Spinal cord (tissue), 10 donors: ENCODE results near the gene DDX47. TPM values are rescaled to one million over a fixed set of nuclear protein-coding genes. Genes with fewer than 3 reads are reported as not detected.
A peak's percentile ranks its signal among the peaks of the same experiment; 100 is the strongest.

ENCODE experiments used
- DNase-seq, 6 donors: peaks; one replicate each; pipeline versions ENCODE4 v3.0.0 to v3.0.0-alpha.2; 2013 to 2015; ENCODE audit warnings: low spot score in 6 of 6, low read depth in 4 of 6
- H3K27ac ChIP-seq: one replicate; pipeline ENCODE4 v1.5.1; 2013; ENCODE audit warnings: low read depth, low read length, control low read depth
- H3K27me3 ChIP-seq: one replicate; pipeline ENCODE4 v1.6.1; 2013; ENCODE audit warnings: low read length; ENCODE audit not compliant: control insufficient read depth, insufficient read depth
- H3K36me3 ChIP-seq: one replicate; pipeline ENCODE4 v1.6.1; 2013; ENCODE audit warnings: low read length; ENCODE audit not compliant: control insufficient read depth, insufficient read depth
- H3K4me1 ChIP-seq: one replicate; pipeline ENCODE4 v1.6.1; 2013; ENCODE audit warnings: low read length; ENCODE audit not compliant: control insufficient read depth, insufficient read depth
- H3K4me3 ChIP-seq: one replicate; pipeline ENCODE4 v1.5.1; 2013; ENCODE audit warnings: low read depth, low read length, control low read depth
- H3K9me3 ChIP-seq: one replicate; pipeline ENCODE4 v1.6.1; 2013; ENCODE audit warnings: low read length; ENCODE audit not compliant: control insufficient read depth, insufficient read depth
- WGBS: methylation state at CpG from one replicate; pipeline ENCODE4 v1.1.5; 2013; ENCODE audit warnings: missing lambda C conversion rate; ENCODE audit not compliant: insufficient coverage; 5-methylcytosine and 5-hydroxymethylcytosine counted together
- polyA plus RNA-seq, 2 donors: library from polyadenylated mRNA; unstranded; fragments of 120-200 nt; gene quantifications; one replicate each; pipeline ENCODE4 v1.2.1, GENCODE V29; 2013; ENCODE audit not compliant: insufficient read length in 2 of 2
- total RNA-seq, 2 donors: library from RNA; depleted of rRNA in 1 of 2; stranded (reverse); fragments of 120-200 nt in 1 of 2; fragments of >200 nt in 1 of 2; gene quantifications; one replicate each; pipeline versions ENCODE4 v1.2.3 to v1.2.4, GENCODE V29; 2013 to 2014
- donor health status: healthy.

The DDX47 gene
- total and polyA plus RNA-seq, 4 donors, result 54.1 to 66.3 (median 55.6) TPM

DNA sequence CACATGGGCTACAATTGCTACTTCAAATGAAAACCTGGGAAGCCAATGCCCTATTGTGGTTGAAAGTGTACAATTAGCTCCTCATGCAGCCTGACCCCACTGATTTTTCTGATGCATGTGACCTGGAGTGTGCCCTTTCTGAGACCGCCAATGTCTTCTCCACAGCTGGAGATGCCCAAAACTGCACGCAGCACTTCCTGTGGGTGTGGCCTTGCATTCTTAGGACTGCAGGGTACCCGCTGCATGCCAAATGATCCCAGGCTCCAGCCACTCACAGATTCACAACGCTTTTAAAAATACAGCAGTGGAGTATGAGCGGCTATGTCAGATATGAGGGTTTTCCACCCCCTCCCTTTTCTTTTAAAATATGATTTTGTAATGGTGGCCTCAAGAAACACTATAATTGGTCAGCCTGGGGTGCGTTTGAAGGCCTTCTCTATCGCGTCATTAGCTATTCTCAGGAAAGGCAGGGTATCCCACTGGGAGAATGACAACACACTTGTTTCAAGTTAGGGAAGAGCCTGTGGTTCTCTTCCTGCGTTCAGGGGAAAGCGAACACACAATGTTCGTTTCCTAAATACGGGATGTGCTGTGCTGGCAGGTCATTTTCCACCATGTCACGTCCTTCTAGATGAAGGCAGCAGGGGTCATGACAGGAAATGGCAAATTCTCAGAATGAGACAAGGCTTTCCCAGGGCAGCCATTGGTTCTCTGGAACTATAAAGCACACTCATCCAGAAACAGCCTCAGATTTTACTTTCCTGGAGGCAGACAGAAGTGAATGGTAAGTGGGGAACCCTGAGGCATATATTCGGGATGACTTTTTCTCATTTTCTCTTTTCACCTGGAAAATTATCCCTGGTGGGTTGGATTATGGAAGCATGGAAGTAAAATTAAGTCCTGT is 28.0 kb upstream of the DDX47 start, which contains the start of gene APOLD1:
TSS of gene APOLD1 (plus strand) at position 749 of the 904 bp plus-strand sequence. CDS start at position 782, 33 bp downstream.
- DNase-seq, result peak in 1 of 6 donors; percentile 80
- H3K27ac ChIP-seq, result peak within 1 kb of the TSS; percentile 95
- no peaks in the 10 kb centered on the region for H3K36me3 ChIP-seq
- WGBS, result 54% methylated on average over 10 of the region's 14 CpGs
- no peaks in the 10 kb centered on the region for H3K27me3 ChIP-seq
- no peaks in the 10 kb centered on the region for H3K9me3 ChIP-seq
- H3K4me3 ChIP-seq, result peak within 1 kb of the TSS; percentile 75
- peaks cover 16% of the 10 kb centered on the region for H3K4me1 ChIP-seq

DNA sequence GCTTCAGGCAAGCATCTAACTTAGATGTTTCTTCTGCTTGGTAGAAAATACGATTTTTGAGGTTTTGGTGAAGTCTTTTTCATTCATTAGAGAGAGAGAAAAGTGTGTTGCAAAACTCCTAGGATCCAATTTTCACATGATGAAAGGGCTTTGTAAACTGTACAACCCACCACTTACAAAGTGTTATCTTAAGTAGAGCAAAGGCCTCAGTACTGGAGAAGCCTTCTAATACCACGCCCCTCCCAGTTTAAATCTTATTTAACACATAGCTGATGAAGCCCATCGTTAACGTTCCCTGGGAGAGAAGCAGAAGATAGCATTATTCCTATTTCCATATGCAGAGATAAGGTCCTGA is 26.8 kb upstream of the DDX47 start:
- 33% methylated on average over 3 of the region's 4 CpGs for WGBS
- peak overlapping the region; percentile 75 for H3K4me3 ChIP-seq
- H3K27me3 ChIP-seq, result no peaks in the 10 kb centered on the region
- H3K4me1 ChIP-seq, result peaks cover 16% of the 10 kb centered on the region
- H3K36me3 ChIP-seq, result no peaks in the 10 kb centered on the region
- no peak for DNase-seq
- peak overlapping the region; percentile 95 for H3K27ac ChIP-seq
- H3K9me3 ChIP-seq, result no peaks in the 10 kb centered on the region

DNA sequence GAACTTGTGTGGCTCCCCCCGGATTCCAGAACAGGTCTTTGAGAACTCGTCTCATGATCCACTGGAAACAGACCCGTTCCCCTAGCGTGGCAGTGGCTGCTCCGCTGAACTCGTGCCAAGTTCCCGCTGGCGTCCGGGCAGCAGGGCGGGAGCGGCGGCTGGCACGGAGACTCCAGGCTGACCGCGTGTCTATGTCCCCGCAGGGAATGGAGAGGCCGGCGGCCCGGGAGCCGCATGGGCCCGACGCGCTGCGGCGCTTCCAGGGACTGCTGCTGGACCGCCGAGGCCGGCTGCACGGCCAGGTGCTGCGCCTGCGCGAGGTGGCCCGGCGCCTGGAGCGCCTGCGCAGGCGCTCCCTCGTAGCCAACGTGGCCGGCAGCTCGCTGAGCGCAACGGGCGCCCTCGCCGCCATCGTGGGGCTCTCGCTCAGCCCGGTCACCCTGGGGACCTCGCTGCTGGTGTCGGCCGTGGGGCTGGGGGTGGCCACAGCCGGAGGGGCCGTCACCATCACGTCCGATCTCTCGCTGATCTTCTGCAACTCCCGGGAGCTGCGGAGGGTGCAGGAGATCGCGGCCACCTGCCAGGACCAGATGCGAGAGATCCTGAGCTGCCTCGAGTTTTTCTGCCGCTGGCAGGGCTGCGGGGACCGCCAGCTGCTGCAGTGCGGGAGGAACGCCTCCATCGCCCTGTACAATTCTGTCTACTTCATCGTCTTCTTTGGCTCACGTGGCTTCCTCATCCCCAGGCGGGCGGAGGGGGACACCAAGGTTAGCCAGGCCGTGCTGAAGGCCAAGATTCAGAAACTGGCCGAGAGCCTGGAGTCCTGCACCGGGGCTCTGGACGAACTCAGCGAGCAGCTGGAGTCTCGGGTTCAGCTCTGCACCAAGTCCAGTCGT is 26.2 kb upstream of the DDX47 start:
- H3K4me1 ChIP-seq, result peaks cover 21% of the 10 kb centered on the region
- WGBS, result 4% methylated on average over 80 of the region's 80 CpGs
- peak overlapping the region; percentile 75 for H3K4me3 ChIP-seq
- H3K36me3 ChIP-seq, result no peaks in the 10 kb centered on the region
- peak in 4 of 6 donors; percentile 55 to 95 (median 82) for DNase-seq
- no peaks in the 10 kb centered on the region for H3K27me3 ChIP-seq
- no peaks in the 10 kb centered on the region for H3K9me3 ChIP-seq
- H3K27ac ChIP-seq, result peak overlapping the region; percentile 95

DNA sequence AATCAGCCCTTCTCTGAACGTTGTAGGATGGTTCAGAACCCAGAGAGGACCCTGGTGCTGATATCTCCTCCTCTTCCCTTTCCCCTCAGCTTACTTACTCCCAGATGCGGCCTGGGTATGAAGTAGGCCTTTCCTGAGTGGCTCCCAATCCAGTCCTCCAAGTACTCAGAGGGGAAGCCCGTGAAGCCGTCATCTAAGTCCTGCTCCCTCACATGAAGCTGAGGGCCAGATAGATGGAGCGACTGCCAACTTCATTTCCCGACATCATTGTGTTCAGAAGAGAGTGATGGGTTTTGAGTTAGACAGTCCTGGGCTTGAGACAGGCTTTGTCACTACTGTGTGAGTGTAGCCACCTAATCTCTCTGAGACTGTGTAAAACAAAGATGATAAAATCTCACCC is 25.0 kb upstream of the DDX47 start:
- Histone ChIP-seq H3K36me3 (no peaks in the 10 kb centered on the region), H3K27me3 (no peaks in the 10 kb centered on the region), H3K4me3 (peak overlapping the region; percentile 75), H3K9me3 (no peaks in the 10 kb centered on the region), H3K4me1 (peaks cover 27% of the 10 kb centered on the region), H3K27ac (peak overlapping the region; percentile 95)
- WGBS, result 83% methylated on average over 4 of the region's 6 CpGs
- DNase-seq, result peak in 1 of 6 donors; percentile 25

DNA sequence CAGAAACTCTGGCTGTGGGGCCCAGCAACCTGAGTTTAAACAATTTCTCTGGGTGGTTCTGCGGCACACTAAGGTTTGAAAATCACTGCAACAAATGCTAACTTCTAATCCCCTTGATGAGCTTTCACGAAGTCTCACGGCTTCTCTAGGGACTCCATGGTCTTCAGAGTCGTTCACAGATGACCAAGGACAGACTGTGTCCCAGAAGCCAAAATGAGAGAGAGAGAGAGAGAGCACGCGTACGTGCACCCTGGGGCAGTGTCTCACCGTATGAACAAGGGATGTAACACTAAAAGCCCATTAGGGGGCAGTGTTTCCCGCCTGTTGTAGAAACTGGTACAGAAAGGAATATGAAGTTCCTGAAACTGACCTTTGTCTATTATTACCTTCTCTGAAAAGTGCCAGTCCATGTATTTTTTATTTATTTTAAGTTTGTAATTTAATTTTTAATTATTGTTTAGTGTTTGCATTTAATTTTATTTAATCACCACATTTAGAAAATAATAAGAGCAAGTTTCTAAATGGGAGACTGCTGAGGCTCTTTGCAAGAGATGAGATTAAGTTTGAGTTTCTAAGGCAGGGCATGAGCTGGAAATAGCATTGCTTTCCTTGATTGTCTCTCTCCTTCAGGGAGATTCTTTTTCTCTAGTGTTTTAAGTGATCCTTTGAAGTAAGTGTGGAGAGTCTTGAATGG is 24.3 kb upstream of the DDX47 start:
- WGBS, result 19% methylated on average over 7 of the region's 9 CpGs
- peak in 3 of 6 donors; percentile 71 to 92 (median 88) for DNase-seq
- no peak overlapping the region for H3K4me3 ChIP-seq
- peaks cover 27% of the 10 kb centered on the region for H3K4me1 ChIP-seq
- no peaks in the 10 kb centered on the region for H3K36me3 ChIP-seq
- peak overlapping the region; percentile 95 for H3K27ac ChIP-seq
- H3K27me3 ChIP-seq, result no peaks in the 10 kb centered on the region
- H3K9me3 ChIP-seq, result no peaks in the 10 kb centered on the region

DNA sequence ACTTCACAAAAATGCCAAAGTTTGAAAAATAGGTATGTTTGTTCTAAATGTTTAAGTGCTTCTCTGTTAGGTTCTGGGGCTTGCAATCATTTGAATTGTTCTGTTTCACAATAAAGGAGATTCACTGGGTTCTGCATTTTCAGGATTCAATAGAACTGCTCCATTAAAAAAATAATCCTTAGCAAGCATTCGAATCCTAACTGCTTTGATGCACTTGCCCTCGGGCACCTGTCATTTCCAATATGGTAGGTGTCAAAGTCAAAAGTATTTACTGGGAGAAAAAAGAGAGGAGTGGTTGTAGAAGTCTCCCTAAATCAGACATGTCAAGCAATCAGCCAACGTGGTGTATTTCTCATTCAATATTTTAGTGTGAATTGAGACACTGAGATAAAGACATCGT is 22.2 kb upstream of the DDX47 start:
- no peaks in the 10 kb centered on the region for H3K36me3 ChIP-seq
- H3K27ac ChIP-seq, result no peak overlapping the region
- WGBS, result no CpG with 5 or more reads among the region's 4 CpGs
- H3K4me3 ChIP-seq, result no peak overlapping the region
- no peak for DNase-seq
- no peaks in the 10 kb centered on the region for H3K9me3 ChIP-seq
- peaks cover 24% of the 10 kb centered on the region for H3K4me1 ChIP-seq
- no peaks in the 10 kb centered on the region for H3K27me3 ChIP-seq

DNA sequence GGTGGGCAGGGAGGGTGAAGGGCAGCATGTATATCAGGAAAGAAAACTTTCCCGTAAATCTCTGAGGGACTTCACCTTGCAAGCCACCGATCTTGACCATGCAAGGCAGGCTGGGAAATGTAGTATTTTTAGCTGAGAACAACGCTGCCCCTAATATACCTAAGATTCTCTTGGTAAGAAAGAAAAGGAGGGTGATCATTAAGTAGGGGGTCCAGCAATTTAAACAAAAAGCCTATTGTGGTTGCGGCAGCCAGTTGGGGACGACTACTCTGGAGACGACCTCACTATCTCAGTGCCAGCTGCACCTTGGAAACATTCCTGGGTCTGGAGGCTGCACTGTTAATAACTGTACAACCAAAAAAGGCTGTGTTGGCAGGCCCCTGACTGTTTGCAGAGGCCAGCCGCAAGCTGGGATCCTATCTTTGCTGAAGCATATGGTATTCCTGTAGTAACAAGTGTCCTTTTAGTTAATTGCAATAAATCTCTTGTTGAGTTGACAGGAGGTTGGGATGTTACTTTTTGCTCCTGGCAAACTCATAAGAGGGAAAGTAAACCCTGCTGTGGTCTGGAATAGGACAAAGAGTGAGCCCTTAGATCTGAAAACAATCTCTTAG is 21.3 kb upstream of the DDX47 start:
- whole genome bisulfite sequencing, result 7% methylated on average over 4 of the region's 7 CpGs
- DNase-seq, result peak in 2 of 6 donors; percentile 81 to 83
- Histone ChIP-seq H3K27me3 (no peaks in the 10 kb centered on the region), H3K27ac (peak overlapping the region; percentile 67), H3K4me1 (peaks cover 24% of the 10 kb centered on the region), H3K4me3 (no peak overlapping the region), H3K36me3 (no peaks in the 10 kb centered on the region), H3K9me3 (no peaks in the 10 kb centered on the region)

GRCh38 chr12:12792421-12792820 is 20.7 kb upstream of the DDX47 start:
- peak overlapping the region; percentile 67 for H3K27ac ChIP-seq

DNA sequence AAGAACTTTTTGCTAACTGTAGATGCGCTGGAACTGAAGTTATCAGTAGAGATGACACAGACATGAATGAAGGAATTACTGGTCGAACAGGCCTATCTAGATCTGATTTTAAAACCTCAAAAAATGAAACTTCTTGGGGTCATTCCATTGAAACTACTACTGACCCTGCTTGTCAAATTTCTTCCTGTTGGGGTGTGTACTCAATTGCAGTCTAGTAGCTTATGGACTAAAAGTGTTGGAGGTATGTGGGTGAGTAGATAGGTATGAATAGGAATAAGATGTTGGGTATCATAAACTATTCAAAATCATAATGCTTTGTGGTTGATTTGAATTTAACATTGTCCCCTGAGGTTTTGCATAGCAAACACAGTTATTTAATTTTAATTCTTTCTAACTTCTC is 18.5 kb upstream of the DDX47 start:
- H3K27me3 ChIP-seq, result no peaks in the 10 kb centered on the region
- no peak overlapping the region for H3K4me3 ChIP-seq
- DNase-seq, result no peak
- H3K36me3 ChIP-seq, result no peaks in the 10 kb centered on the region
- no peak overlapping the region for H3K27ac ChIP-seq
- H3K9me3 ChIP-seq, result no peaks in the 10 kb centered on the region
- peaks cover 11% of the 10 kb centered on the region for H3K4me1 ChIP-seq
- WGBS, result no CpG with 5 or more reads among the region's 2 CpGs

More at GRCh38 chr12:12792421-12792820, 20.7 kb upstream of the DDX47 start:
- Histone ChIP-seq H3K4me1 (peaks cover 19% of the 10 kb centered on the region), H3K27me3 (no peaks in the 10 kb centered on the region), H3K36me3 (no peaks in the 10 kb centered on the region), H3K4me3 (no peak overlapping the region), H3K9me3 (no peaks in the 10 kb centered on the region)
- WGBS, result 40% methylated on average over 2 of the region's 6 CpGs
- peak in 1 of 6 donors; percentile 49 for DNase-seq
